ENCODE data around the gene ADCYAP1. TPM values are rescaled to one million over a fixed set of nuclear protein-coding genes. Genes with fewer than 3 reads are reported as not detected.

Gene ADCYAP1
- total and polyA plus RNA-seq, 2 donors (not counting 1 experiment from before 2014, with no cell fraction given): not detected

GRCh38 chr18:941331-941730 lies 36.7 kb downstream of the ADCYAP1 start:
- no peak overlapping the region for H3K27ac Mint-ChIP-seq
- Histone ChIP-seq H3K27me3 (replicated peaks in 1 of 4; ENCODE audit: control extremely low read depth in 1 of 4, control insufficient read depth in 3 of 4, insufficient read depth in 4 of 4, low read length in 3 of 4) (no peaks in the 10 kb centered on the region), H3K9me3 (ENCODE audit: control extremely low read depth in 1 of 3, control insufficient read depth in 2 of 3, insufficient read depth in 1 of 3, low read length in 2 of 3) (no peaks in the 10 kb centered on the region), H3K4me2 (replicated peaks; ENCODE audit: low read depth, low read length, poor library complexity, severe bottlenecking) (no peak overlapping the region), H3K4me1 (ENCODE audit: control insufficient read depth in 2 of 2, insufficient read depth in 2 of 2, low read length in 2 of 2) (no peaks in the 10 kb centered on the region), H3K36me3 (replicated peaks in 1 of 2; ENCODE audit: control extremely low read depth in 1 of 2, control insufficient read depth in 1 of 2, extremely low read depth in 1 of 2, insufficient read depth in 2 of 2, low read length in 1 of 2) (no peaks in the 10 kb centered on the region), H3K4me3 (ENCODE audit: control extremely low read depth in 1 of 5, extremely low read depth in 1 of 5, insufficient read depth in 1 of 5, low read depth in 2 of 5, low read length in 4 of 5) (no peak overlapping the region), H2AFZ (ENCODE audit: insufficient read depth, low read depth, low read length, poor library complexity, severe bottlenecking) (no peak overlapping the region), H3K79me2 (ENCODE audit: control insufficient read depth, insufficient read depth, low read length) (no peaks in the 10 kb centered on the region), H3K27ac (ENCODE audit: low read length in 2 of 2) (no peak overlapping the region), H3K9ac (ENCODE audit: low read length) (no peak overlapping the region), H4K20me1 (ENCODE audit: control insufficient read depth, insufficient read depth, low read length, poor library complexity, severe bottlenecking) (no peaks in the 10 kb centered on the region)
- DNase-seq (no peak), ATAC-seq (ENCODE audit: low read depth) (no peak)
- CTCF ChIA-PET: no interaction called here
- WGBS (ENCODE audit: insufficient coverage): no CpG with 5 or more reads among the region's 2 CpGs
- H3K9me3 Mint-ChIP-seq (ENCODE audit: insufficient read depth): no peaks in the 10 kb centered on the region
- H3K4me1 Mint-ChIP-seq: no peaks in the 10 kb centered on the region
- POLR2A ChIA-PET: no interaction called here
- H3K27me3 Mint-ChIP-seq: no peaks in the 10 kb centered on the region
- intact Hi-C loops (cut with micrococcal nuclease): no loop called here
- H3K4me3 Mint-ChIP-seq: no peak overlapping the region
- no peak for TF ChIP-seq EZH2 (IDR thresholded peaks at IDR 0.05; ENCODE audit: borderline replicate concordance, insufficient read depth, low read depth, low read length, poor library complexity, severe bottlenecking)
- TF ChIP-seq, protein P1, sequence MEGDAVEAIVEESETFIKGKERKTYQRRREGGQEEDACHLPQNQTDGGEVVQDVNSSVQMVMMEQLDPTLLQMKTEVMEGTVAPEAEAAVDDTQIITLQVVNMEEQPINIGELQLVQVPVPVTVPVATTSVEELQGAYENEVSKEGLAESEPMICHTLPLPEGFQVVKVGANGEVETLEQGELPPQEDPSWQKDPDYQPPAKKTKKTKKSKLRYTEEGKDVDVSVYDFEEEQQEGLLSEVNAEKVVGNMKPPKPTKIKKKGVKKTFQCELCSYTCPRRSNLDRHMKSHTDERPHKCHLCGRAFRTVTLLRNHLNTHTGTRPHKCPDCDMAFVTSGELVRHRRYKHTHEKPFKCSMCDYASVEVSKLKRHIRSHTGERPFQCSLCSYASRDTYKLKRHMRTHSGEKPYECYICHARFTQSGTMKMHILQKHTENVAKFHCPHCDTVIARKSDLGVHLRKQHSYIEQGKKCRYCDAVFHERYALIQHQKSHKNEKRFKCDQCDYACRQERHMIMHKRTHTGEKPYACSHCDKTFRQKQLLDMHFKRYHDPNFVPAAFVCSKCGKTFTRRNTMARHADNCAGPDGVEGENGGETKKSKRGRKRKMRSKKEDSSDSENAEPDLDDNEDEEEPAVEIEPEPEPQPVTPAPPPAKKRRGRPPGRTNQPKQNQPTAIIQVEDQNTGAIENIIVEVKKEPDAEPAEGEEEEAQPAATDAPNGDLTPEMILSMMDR (IDR thresholded peaks at IDR 0.05): no peak

- intact Hi-C loops (cut with micrococcal nuclease): no loop called here
- H3K4me1 ChIP-seq (ENCODE audit: control insufficient read depth in 2 of 2, insufficient read depth in 2 of 2, low read length in 2 of 2): no peaks in the 10 kb centered on the region
- Mint-ChIP-seq H3K4me3 (no peak overlapping the region), H3K9me3 (ENCODE audit: insufficient read depth) (peaks cover 3% of the 10 kb centered on the region), H3K4me1 (no peaks in the 10 kb centered on the region), H3K27ac (no peak overlapping the region), H3K27me3 (no peaks in the 10 kb centered on the region)
- no CpG with 5 or more reads among the region's 1 CpG for WGBS (ENCODE audit: insufficient coverage)
- peaks cover 0 to 5% (median 0%) of the 10 kb centered on the region in 3 donors for H3K9me3 ChIP-seq (ENCODE audit: control extremely low read depth in 1 of 3, control insufficient read depth in 2 of 3, insufficient read depth in 1 of 3, low read length in 2 of 3)
- no peak overlapping the region for H3K4me2 ChIP-seq (replicated peaks; ENCODE audit: low read depth, low read length, poor library complexity, severe bottlenecking)
- ChIA-PET POLR2A (no interaction called here), CTCF (no interaction called here)
- no peak overlapping the region for H3K9ac ChIP-seq (ENCODE audit: low read length)
- no peaks in the 10 kb centered on the region for H3K36me3 ChIP-seq (replicated peaks in 1 of 2; ENCODE audit: control extremely low read depth in 1 of 2, control insufficient read depth in 1 of 2, extremely low read depth in 1 of 2, insufficient read depth in 2 of 2, low read length in 1 of 2)
- H3K4me3 ChIP-seq (ENCODE audit: control extremely low read depth in 1 of 5, extremely low read depth in 1 of 5, insufficient read depth in 1 of 5, low read depth in 2 of 5, low read length in 4 of 5): no peak overlapping the region
- TF ChIP-seq EZH2 (IDR thresholded peaks at IDR 0.05; ENCODE audit: borderline replicate concordance, insufficient read depth, low read depth, low read length, poor library complexity, severe bottlenecking): no peak
- TF ChIP-seq, protein P1 (IDR thresholded peaks at IDR 0.05): no peak
- no peaks in the 10 kb centered on the region for H3K79me2 ChIP-seq (ENCODE audit: control insufficient read depth, insufficient read depth, low read length)
- no peak overlapping the region for H3K27ac ChIP-seq (ENCODE audit: low read length in 2 of 2)
- no peak for DNase-seq
- H3K27me3 ChIP-seq (replicated peaks in 1 of 4; ENCODE audit: control extremely low read depth in 1 of 4, control insufficient read depth in 3 of 4, insufficient read depth in 4 of 4, low read length in 3 of 4): peaks cover 0 to 4% (median 0%) of the 10 kb centered on the region in 4 experiments
- H2AFZ ChIP-seq (ENCODE audit: insufficient read depth, low read depth, low read length, poor library complexity, severe bottlenecking): no peak overlapping the region
- no peak for ATAC-seq (ENCODE audit: low read depth)
- H4K20me1 ChIP-seq (ENCODE audit: control insufficient read depth, insufficient read depth, low read length, poor library complexity, severe bottlenecking): no peaks in the 10 kb centered on the region
Measured at GRCh38 chr18:944440-944839, 39.8 kb downstream of the ADCYAP1 start.

All from B cell (primary cell).